ENCODE results near the gene ARHGEF33. TPM values are rescaled to one million over a fixed set of nuclear protein-coding genes. Genes with fewer than 3 reads are reported as not detected.

Gene ARHGEF33
- total RNA-seq, 2 experiments from 2014 or later = not detected

GRCh38 chr2:38971377-38971776, 81.7 kb downstream of the ARHGEF33 start:
- CTCF ChIA-PET = interaction anchor here (2.1 kb wide), 1 partner anchor 24 kb away, joined by 8 read pairs; no protein-coding TSS in a partner anchor
- no peak overlapping the region for H3K27ac Mint-ChIP-seq
- no peaks in the 10 kb centered on the region for H3K36me3 Mint-ChIP-seq (ENCODE audit: low read depth)

GRCh38 chr2:38973266-38973665, 83.6 kb downstream of the ARHGEF33 start:
- Mint-ChIP-seq H3K36me3 (ENCODE audit: low read depth) (no peaks in the 10 kb centered on the region), H3K27me3 (ENCODE audit: low read depth) (no peaks in the 10 kb centered on the region), H3K4me1 (ENCODE audit: low read depth) (no peaks in the 10 kb centered on the region), H3K27ac (no peak overlapping the region), H3K4me3 (no peak overlapping the region), H3K9me3 (no peaks in the 10 kb centered on the region)
- CTCF ChIA-PET = no interaction called here
- intact Hi-C loops (cut with micrococcal nuclease) = no loop called here
- DNase-seq = no peak

More at GRCh38 chr2:38971377-38971776, 81.7 kb downstream of the ARHGEF33 start:
- Mint-ChIP-seq H3K4me1 (ENCODE audit: low read depth) (no peaks in the 10 kb centered on the region), H3K27me3 (ENCODE audit: low read depth) (no peaks in the 10 kb centered on the region), H3K9me3 (no peaks in the 10 kb centered on the region), H3K4me3 (no peak overlapping the region)
- intact Hi-C loops (cut with micrococcal nuclease) = no loop called here
- no peak for DNase-seq

- CTCF ChIA-PET = no interaction called here
Observed at GRCh38 chr2:38975042-38975441, 85.4 kb downstream of the ARHGEF33 start.

GRCh38 chr2:38977047-38977446, 87.4 kb downstream of the ARHGEF33 start:
- CTCF ChIA-PET = no interaction called here
- Mint-ChIP-seq H3K9me3 (no peaks in the 10 kb centered on the region), H3K4me1 (ENCODE audit: low read depth) (no peaks in the 10 kb centered on the region), H3K36me3 (ENCODE audit: low read depth) (no peaks in the 10 kb centered on the region), H3K27me3 (ENCODE audit: low read depth) (no peaks in the 10 kb centered on the region), H3K27ac (no peak overlapping the region), H3K4me3 (no peak overlapping the region)
- intact Hi-C loops (cut with micrococcal nuclease) = no loop called here
- no peak for DNase-seq

More at GRCh38 chr2:38975042-38975441, 85.4 kb downstream of the ARHGEF33 start:
- Mint-ChIP-seq H3K27me3 (ENCODE audit: low read depth) (no peaks in the 10 kb centered on the region), H3K4me3 (no peak overlapping the region), H3K9me3 (no peaks in the 10 kb centered on the region), H3K27ac (no peak overlapping the region), H3K4me1 (ENCODE audit: low read depth) (no peaks in the 10 kb centered on the region), H3K36me3 (ENCODE audit: low read depth) (no peaks in the 10 kb centered on the region)
- intact Hi-C loops (cut with micrococcal nuclease) = no loop called here
- DNase-seq = no peak

GRCh38 chr2:38978296-38978903, 88.7 kb downstream of the ARHGEF33 start:
- Mint-ChIP-seq H3K9me3 (no peaks in the 10 kb centered on the region), H3K36me3 (ENCODE audit: low read depth) (no peaks in the 10 kb centered on the region), H3K4me1 (ENCODE audit: low read depth) (no peaks in the 10 kb centered on the region), H3K27me3 (ENCODE audit: low read depth) (no peaks in the 10 kb centered on the region), H3K4me3 (no peak overlapping the region), H3K27ac (no peak overlapping the region)
- no peak for DNase-seq
- intact Hi-C loops (cut with micrococcal nuclease) = no loop called here
- CTCF ChIA-PET = interaction anchor here (1.5 kb wide), 1 partner anchor 81 kb away, joined by 3 read pairs; no protein-coding TSS in a partner anchor

- H3K4me1 Mint-ChIP-seq (ENCODE audit: low read depth) = no peaks in the 10 kb centered on the region
- H3K27ac Mint-ChIP-seq = no peak overlapping the region
- no peak for DNase-seq
- intact Hi-C loops (cut with micrococcal nuclease) = no loop called here
- no peak overlapping the region for H3K4me3 Mint-ChIP-seq
- CTCF ChIA-PET = interaction anchor here (1.1 to 1.5 kb wide), 2 partner anchors 13 to 80 kb away, joined by 3 to 4 read pairs; no protein-coding TSS in a partner anchor
- H3K36me3 Mint-ChIP-seq (ENCODE audit: low read depth) = no peaks in the 10 kb centered on the region
- no peaks in the 10 kb centered on the region for H3K27me3 Mint-ChIP-seq (ENCODE audit: low read depth)
- no peaks in the 10 kb centered on the region for H3K9me3 Mint-ChIP-seq
Observed at GRCh38 chr2:38978908-38979307, 89.2 kb downstream of the ARHGEF33 start.

- Mint-ChIP-seq H3K36me3 (ENCODE audit: low read depth) (peaks cover 6% of the 10 kb centered on the region), H3K4me3 (no peak overlapping the region), H3K27me3 (ENCODE audit: low read depth) (no peaks in the 10 kb centered on the region), H3K9me3 (no peaks in the 10 kb centered on the region), H3K4me1 (ENCODE audit: low read depth) (no peaks in the 10 kb centered on the region), H3K27ac (no peak overlapping the region)
- CTCF ChIA-PET = no interaction called here
- intact Hi-C loops (cut with micrococcal nuclease) = no loop called here
- no peak for DNase-seq
Observed at GRCh38 chr2:38981003-38981669, 91.5 kb downstream of the ARHGEF33 start.

GRCh38 chr2:38981670-38982357, 92.1 kb downstream of the ARHGEF33 start:
- Mint-ChIP-seq H3K4me1 (ENCODE audit: low read depth) (no peaks in the 10 kb centered on the region), H3K36me3 (ENCODE audit: low read depth) (peaks cover 6% of the 10 kb centered on the region), H3K9me3 (no peaks in the 10 kb centered on the region), H3K27ac (no peak overlapping the region), H3K27me3 (ENCODE audit: low read depth) (no peaks in the 10 kb centered on the region), H3K4me3 (no peak overlapping the region)
- no peak for DNase-seq
- intact Hi-C loops (cut with micrococcal nuclease) = no loop called here
- CTCF ChIA-PET = interaction anchor here (1.4 kb wide), 1 partner anchor 34 kb away, joined by 6 read pairs; no protein-coding TSS in a partner anchor

GRCh38 chr2:38982498-38982897, 92.8 kb downstream of the ARHGEF33 start:
- no peaks in the 10 kb centered on the region for H3K4me1 Mint-ChIP-seq (ENCODE audit: low read depth)
- CTCF ChIA-PET = interaction anchor here (1.4 kb wide), 1 partner anchor 35 kb away, joined by 6 read pairs; no protein-coding TSS in a partner anchor
- H3K36me3 Mint-ChIP-seq (ENCODE audit: low read depth) = peaks cover 8% of the 10 kb centered on the region
- no peaks in the 10 kb centered on the region for H3K27me3 Mint-ChIP-seq (ENCODE audit: low read depth)
- intact Hi-C loops (cut with micrococcal nuclease) = no loop called here
- DNase-seq = no peak
- no peak overlapping the region for H3K4me3 Mint-ChIP-seq
- H3K27ac Mint-ChIP-seq = no peak overlapping the region
- H3K9me3 Mint-ChIP-seq = no peaks in the 10 kb centered on the region

- intact Hi-C loops (cut with micrococcal nuclease) = no loop called here
- Mint-ChIP-seq H3K27ac (no peak overlapping the region), H3K27me3 (ENCODE audit: low read depth) (no peaks in the 10 kb centered on the region), H3K4me3 (no peak overlapping the region), H3K9me3 (no peaks in the 10 kb centered on the region), H3K36me3 (ENCODE audit: low read depth) (peaks cover 12% of the 10 kb centered on the region), H3K4me1 (ENCODE audit: low read depth) (peaks cover 6% of the 10 kb centered on the region)
- DNase-seq = no peak
- CTCF ChIA-PET = interaction anchor here (0.8 kb wide), 2 partner anchors 12 to 240 kb away, joined by 3 to 4 read pairs; no protein-coding TSS in a partner anchor
Observed at GRCh38 chr2:38988716-38989115, 99.0 kb downstream of the ARHGEF33 start.

- H3K36me3 Mint-ChIP-seq (ENCODE audit: low read depth) = peaks cover 11% of the 10 kb centered on the region
- CTCF ChIA-PET = interaction anchor here (0.8 to 1.3 kb wide), 4 partner anchors 12 to 238 kb away, joined by 3 to 7 read pairs (median 4); no protein-coding TSS in a partner anchor
- DNase-seq = no peak
- intact Hi-C loops (cut with micrococcal nuclease) = no loop called here
- no peak overlapping the region for H3K27ac Mint-ChIP-seq
- no peaks in the 10 kb centered on the region for H3K9me3 Mint-ChIP-seq
- peaks cover 6% of the 10 kb centered on the region for H3K4me1 Mint-ChIP-seq (ENCODE audit: low read depth)
- H3K4me3 Mint-ChIP-seq = no peak overlapping the region
- H3K27me3 Mint-ChIP-seq (ENCODE audit: low read depth) = no peaks in the 10 kb centered on the region
Observed at GRCh38 chr2:38991899-38992298, 102.2 kb downstream of the ARHGEF33 start.

- H3K4me1 Mint-ChIP-seq (ENCODE audit: low read depth) = peaks cover under 1% of the 10 kb centered on the region
- CTCF ChIA-PET = no interaction called here
- H3K9me3 Mint-ChIP-seq = no peaks in the 10 kb centered on the region
- no peak overlapping the region for H3K27ac Mint-ChIP-seq
- H3K36me3 Mint-ChIP-seq (ENCODE audit: low read depth) = peaks cover 20% of the 10 kb centered on the region
- no peaks in the 10 kb centered on the region for H3K27me3 Mint-ChIP-seq (ENCODE audit: low read depth)
- no peak for DNase-seq
- intact Hi-C loops (cut with micrococcal nuclease) = no loop called here
- H3K4me3 Mint-ChIP-seq = no peak overlapping the region
Observed at GRCh38 chr2:38997781-38998180, 108.1 kb downstream of the ARHGEF33 start.
